H9 (cell line): ENCODE measurements around the gene CISD1. TPM values are rescaled to one million over a fixed set of nuclear protein-coding genes. Genes with fewer than 3 reads are reported as not detected.

Source experiments
- DNase-seq: peaks from one replicate; pipeline ENCODE4 v3.0.0-alpha.2; 2017
- H2AFZ ChIP-seq: one replicate; pipeline ENCODE4 v1.6.1; 2013; ENCODE audit warnings: mild to moderate bottlenecking, low read length, control low read depth, moderate library complexity
- H2AK5ac ChIP-seq: 2 replicates; pipeline ENCODE4 v1.6.1; 2013; ENCODE audit warnings: low read length, control low read depth, mixed read lengths; ENCODE audit not compliant: insufficient read length
- H2BK120ac ChIP-seq: one replicate; pipeline ENCODE4 v1.6.1; 2013; ENCODE audit warnings: low read depth, mild to moderate bottlenecking, low read length, control low read depth, inconsistent platforms; ENCODE audit not compliant: poor library complexity, severe bottlenecking
- H2BK12ac ChIP-seq: 2 replicates; pipeline ENCODE4 v1.6.1; 2013; ENCODE audit warnings: low read length, control low read depth, mixed read lengths, low read depth; ENCODE audit not compliant: insufficient read length
- H2BK15ac ChIP-seq: 2 replicates; pipeline ENCODE4 v1.6.1; 2013; ENCODE audit warnings: low read depth, low read length, control low read depth
- H2BK20ac ChIP-seq: one replicate; pipeline ENCODE4 v1.6.1; 2013; ENCODE audit warnings: low read depth, mild to moderate bottlenecking, low read length, control low read depth, inconsistent platforms; ENCODE audit not compliant: poor library complexity, severe bottlenecking
- H2BK5ac ChIP-seq: 2 replicates; pipeline ENCODE4 v1.6.1; 2013; ENCODE audit warnings: low read length, control low read depth, mixed read lengths; ENCODE audit not compliant: insufficient read length
- H3K14ac ChIP-seq: 2 replicates; pipeline ENCODE4 v1.6.1; 2013; ENCODE audit warnings: low read length, control low read depth; ENCODE audit not compliant: insufficient read depth
- H3K18ac ChIP-seq: 2 replicates; pipeline ENCODE4 v1.6.1; 2013; ENCODE audit warnings: low read depth, mild to moderate bottlenecking, mixed read lengths, low read length, control low read depth; ENCODE audit not compliant: insufficient read length
- H3K23ac ChIP-seq: 2 replicates; pipeline ENCODE4 v1.6.1; 2013; ENCODE audit warnings: low read length, control low read depth, mixed read lengths, low read depth; ENCODE audit not compliant: insufficient read length
- H3K23me2 ChIP-seq: 2 replicates; pipeline ENCODE4 v1.6.1; 2013; ENCODE audit warnings: low read depth, mild to moderate bottlenecking, mixed read lengths, low read length, control low read depth; ENCODE audit not compliant: insufficient read length, poor library complexity, severe bottlenecking
- H3K27ac ChIP-seq: 2 replicates; pipeline ENCODE4 v1.5.1; 2013; ENCODE audit warnings: low read length, control low read depth, mixed read lengths, low read depth; ENCODE audit not compliant: insufficient read length
- H3K27me3 ChIP-seq: 2 replicates; pipeline ENCODE4 v1.6.1; 2013; ENCODE audit warnings: low read length, control low read depth, inconsistent platforms; ENCODE audit not compliant: insufficient read depth
- H3K4ac ChIP-seq: 2 replicates; pipeline ENCODE4 v1.6.1; 2013; ENCODE audit warnings: low read depth, mild to moderate bottlenecking, control low read depth, inconsistent platforms, low read length, moderate library complexity
- H3K4me1 ChIP-seq: 2 replicates; pipeline ENCODE4 v1.6.1; 2013; ENCODE audit warnings: low read length, control low read depth, inconsistent platforms; ENCODE audit not compliant: insufficient read depth
- H3K4me2 ChIP-seq: 2 replicates; pipeline ENCODE4 v1.6.1; 2013; ENCODE audit warnings: low read length, control low read depth, mixed read lengths; ENCODE audit not compliant: insufficient read length, insufficient read depth
- H3K56ac ChIP-seq: 2 replicates; pipeline ENCODE4 v1.6.1; 2013; ENCODE audit warnings: low read depth, mild to moderate bottlenecking, mixed read lengths, low read length, control low read depth; ENCODE audit not compliant: insufficient read length
- H3K79me1 ChIP-seq: 2 replicates; pipeline ENCODE4 v1.6.1; 2013; ENCODE audit warnings: low read depth, mild to moderate bottlenecking, moderate library complexity, low read length, control low read depth, inconsistent platforms; ENCODE audit not compliant: insufficient read depth, poor library complexity, severe bottlenecking
- H3K79me2 ChIP-seq: 2 replicates; pipeline ENCODE4 v1.6.1; 2013; ENCODE audit warnings: low read length, control low read depth, inconsistent platforms; ENCODE audit not compliant: insufficient read depth
- H3K9ac ChIP-seq: 2 replicates; pipeline ENCODE4 v1.6.1; 2013; ENCODE audit warnings: low read length, control low read depth, mixed read lengths; ENCODE audit not compliant: insufficient read length; ENCODE audit errors: extremely low read depth
- H3K9me3 ChIP-seq: one replicate; pipeline ENCODE4 v1.6.1; 2013; ENCODE audit warnings: low read depth, low read length, inconsistent platforms; ENCODE audit not compliant: control insufficient read depth
- H3T11ph ChIP-seq: one replicate; pipeline ENCODE4 v1.6.1; 2013; ENCODE audit warnings: mild to moderate bottlenecking, low read length, control low read depth, inconsistent platforms
- H4K20me1 ChIP-seq: one replicate; pipeline ENCODE4 v1.6.1; 2013; ENCODE audit not compliant: control insufficient read depth, insufficient read length, insufficient read depth
- H4K5ac ChIP-seq: 2 replicates; pipeline ENCODE4 v1.6.1; 2013; ENCODE audit warnings: low read depth, mild to moderate bottlenecking, mixed read lengths, low read length, control low read depth; ENCODE audit not compliant: insufficient read length
- H4K8ac ChIP-seq: replicated peaks from 2 replicates; pipeline ENCODE4 v1.6.1; 2013; ENCODE audit warnings: low read length, control low read depth, mixed read lengths, low read depth; ENCODE audit not compliant: insufficient read length
- H4K91ac ChIP-seq: 2 replicates; pipeline ENCODE4 v1.6.1; 2013; ENCODE audit warnings: low read depth, mild to moderate bottlenecking, moderate library complexity, mixed read lengths, low read length, control low read depth; ENCODE audit not compliant: insufficient read length
- H3K27ac Mint-ChIP-seq, 3 experiments: 2 replicates in 2 of 3; 3 replicates in 1 of 3; pipeline ENCODE4 v1.8.0; 2020 to 2021; ENCODE audit warnings: mixed read lengths in 3 of 3, mild to moderate bottlenecking in 1 of 3, moderate library complexity in 1 of 3
- H3K27me3 Mint-ChIP-seq: 2 replicates; pipeline ENCODE4 v1.8.0; 2021; ENCODE audit warnings: low read depth, mild to moderate bottlenecking, moderate library complexity, mixed read lengths
- H3K36me3 Mint-ChIP-seq, 3 experiments: 2 replicates in 2 of 3; 3 replicates in 1 of 3; pipeline ENCODE4 v1.8.0; 2020 to 2021; ENCODE audit warnings: low read depth in 3 of 3, mixed read lengths in 3 of 3; ENCODE audit not compliant: insufficient read depth in 1 of 3
- H3K4me1 Mint-ChIP-seq, 2 experiments: 2 replicates each; pipeline ENCODE4 v1.8.0; 2020; ENCODE audit warnings: mixed read lengths in 2 of 2
- H3K4me3 Mint-ChIP-seq, 2 experiments: 2 replicates in 1 of 2; 3 replicates in 1 of 2; pipeline ENCODE4 v1.8.0; 2020 to 2021; ENCODE audit warnings: mild to moderate bottlenecking in 2 of 2, mixed read lengths in 2 of 2, moderate library complexity in 1 of 2
- H3K9me3 Mint-ChIP-seq, 2 experiments: 2 replicates in 1 of 2; 3 replicates in 1 of 2; pipeline ENCODE4 v1.8.0; 2020; ENCODE audit warnings: mild to moderate bottlenecking in 2 of 2, mixed read lengths in 2 of 2, moderate library complexity in 1 of 2
- CTCF ChIP-seq: fragments of 200-600 bp; sonication (generic); conservative IDR thresholded peaks from 3 replicates; pipeline ENCODE4 v1.8.0; 2021; ENCODE audit warnings: antibody characterized with exemption, mild to moderate bottlenecking
- WGBS: extraction: QIAGEN DNeasy Blood & Tissue Kit; methylation state at CpG from one replicate; pipeline ENCODE4 v1.1.7; 2013; ENCODE audit warnings: missing lambda C conversion rate, low lambda C conversion rate, mixed read lengths; ENCODE audit not compliant: insufficient read length; ENCODE audit errors: extremely low coverage; 5-methylcytosine and 5-hydroxymethylcytosine counted together
- total RNA-seq: library from RNA; stranded (reverse); gene quantifications from 2 replicates; pipeline ENCODE4 v1.2.1, GENCODE V29; 2021

The CISD1 gene
- total RNA-seq, 1 experiment from 2014 or later: 42.0 TPM

DNA sequence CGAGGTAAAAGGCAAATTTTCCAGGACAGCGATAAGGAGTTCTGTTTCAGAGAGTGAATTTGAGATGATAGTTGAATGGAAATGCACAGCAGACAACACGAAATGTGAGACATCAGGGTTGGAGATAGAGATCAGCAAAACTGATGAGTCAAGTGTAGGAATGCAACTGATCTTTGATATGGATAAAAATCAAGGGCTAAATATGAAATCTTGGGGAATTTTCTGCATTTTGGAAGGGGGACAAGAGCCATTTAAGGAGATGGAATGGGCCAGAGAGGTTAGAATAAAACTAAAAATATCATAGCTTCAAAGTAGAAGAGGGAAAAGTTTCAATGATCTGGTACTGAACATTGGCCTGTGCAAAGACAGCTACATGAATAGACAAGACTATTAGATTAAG lies 11.5 kb downstream of the CISD1 start:
- H3K4me2 ChIP-seq: no peak overlapping the region
- no peak for DNase-seq
- Mint-ChIP-seq H3K27ac (no peak overlapping the region), H3K4me1 (peaks cover 3 to 8% of the 10 kb centered on the region in 2 experiments), H3K9me3 (no peaks in the 10 kb centered on the region), H3K4me3 (no peak overlapping the region), H3K36me3 (peaks cover 2 to 16% (median 8%) of the 10 kb centered on the region in 3 experiments; a peak in 5 of 7 replicates), H3K27me3 (no peaks in the 10 kb centered on the region)
- no peak overlapping the region for H2BK20ac ChIP-seq
- no CpG with 5 or more reads among the region's 3 CpGs for WGBS
- H3K9me3 ChIP-seq: no peaks in the 10 kb centered on the region
- no peak overlapping the region for H4K5ac ChIP-seq
- no peak overlapping the region for H4K91ac ChIP-seq
- no peaks in the 10 kb centered on the region for H4K20me1 ChIP-seq
- H3K23ac ChIP-seq: no peak overlapping the region
- H4K8ac ChIP-seq: no peak overlapping the region
- H3K18ac ChIP-seq: no peak overlapping the region
- TF ChIP-seq CTCF: no peak
- H3K9ac ChIP-seq: no peak overlapping the region
- no peak overlapping the region for H3K56ac ChIP-seq
- H3K27me3 ChIP-seq: no peaks in the 10 kb centered on the region
- H2BK120ac ChIP-seq: no peak overlapping the region
- no peaks in the 10 kb centered on the region for H3K23me2 ChIP-seq
- no peak overlapping the region for H2BK15ac ChIP-seq
- H3T11ph ChIP-seq: no peak overlapping the region
- no peak overlapping the region for H3K14ac ChIP-seq
- no peak overlapping the region for H2BK12ac ChIP-seq
- peaks cover 2% of the 10 kb centered on the region for H3K79me1 ChIP-seq
- no peak overlapping the region for H2BK5ac ChIP-seq
- H3K4me1 ChIP-seq: no peaks in the 10 kb centered on the region
- H3K79me2 ChIP-seq: no peaks in the 10 kb centered on the region
- no peak overlapping the region for H2AK5ac ChIP-seq
- H2AFZ ChIP-seq: no peak overlapping the region
- H3K27ac ChIP-seq: no peak overlapping the region
- no peak overlapping the region for H3K4ac ChIP-seq
